Measurements from ENCODE around the gene HNF4A. TPM values are rescaled to one million over a fixed set of nuclear protein-coding genes. Genes with fewer than 3 reads are reported as not detected.

Gene HNF4A
- total RNA-seq, 5 donors from 2014 or later (not counting 1 experiment from before 2014, with no cell fraction given), result 0.16 to 0.35 (median 0.32) TPM; not detected in 2

- Histone ChIP-seq H3K36me3 (ENCODE audit: control insufficient read depth in 2 of 2, extremely low read depth in 1 of 2, insufficient read depth in 1 of 2, low read length in 1 of 2) (peaks cover 2 to 10% of the 10 kb centered on the region in 2 donors), H3K4me1 (ENCODE audit: control insufficient read depth in 1 of 2, extremely low read depth in 1 of 2, insufficient read depth in 2 of 2, low read length in 2 of 2) (peaks cover 7 to 24% of the 10 kb centered on the region in 2 experiments), H3K9me3 (no peaks in the 10 kb centered on the region), H3K4me3 (ENCODE audit: control insufficient read depth in 1 of 2, extremely low read depth in 1 of 2, low read length in 1 of 2) (peak within 1 kb of the TSS; percentile 80 to 95), H3K27ac (ENCODE audit: low read length) (peak within 1 kb of the TSS; percentile 96), H3K27me3 (replicated peaks in 1 of 2; ENCODE audit: control insufficient read depth in 2 of 2, extremely low read depth in 1 of 2, insufficient read depth in 2 of 2, low read length in 1 of 2) (no peaks in the 10 kb centered on the region)
- ChIA-PET POLR2A (interaction anchor here in 1 of 2 donors (0.9 kb wide), 1 partner anchor 134 kb away, joined by 3 read pairs; no protein-coding TSS in a partner anchor), CTCF (interaction anchor here (0.6 to 1.5 kb wide), 4 partner anchors 12 to 260 kb away, joined by 3 to 9 read pairs (median 4); no protein-coding TSS in a partner anchor)
- H3K27ac Mint-ChIP-seq, result peak within 1 kb of the TSS; percentile 94 to 95
- WGBS (ENCODE audit: insufficient coverage), result 4% methylated on average over 54 of the region's 55 CpGs
- H3K9me3 Mint-ChIP-seq, result no peaks in the 10 kb centered on the region
- H3K4me3 Mint-ChIP-seq, result peak within 1 kb of the TSS; percentile 91 to 92 (median 91)
- ATAC-seq (replicated peaks in 1 of 4) (peak; percentile 98 to 99 (median 98)), DNase-seq (peak; percentile 73 to 94 (median 85))
- H3K4me1 Mint-ChIP-seq, result peaks cover 27 to 34% (median 29%) of the 10 kb centered on the region in 3 donors
- no peaks in the 10 kb centered on the region for H3K27me3 Mint-ChIP-seq
- H3K36me3 Mint-ChIP-seq, result peaks cover 8% of the 10 kb centered on the region
These were observed 120.4 kb downstream of the HNF4A start, which contains the start of gene TTPAL for GRCh38 chr20:44475694-44476560. TTPAL (plus strand) TSS chr20:44475874; CDS start chr20:44480000, 4,126 bp downstream.

DNA sequence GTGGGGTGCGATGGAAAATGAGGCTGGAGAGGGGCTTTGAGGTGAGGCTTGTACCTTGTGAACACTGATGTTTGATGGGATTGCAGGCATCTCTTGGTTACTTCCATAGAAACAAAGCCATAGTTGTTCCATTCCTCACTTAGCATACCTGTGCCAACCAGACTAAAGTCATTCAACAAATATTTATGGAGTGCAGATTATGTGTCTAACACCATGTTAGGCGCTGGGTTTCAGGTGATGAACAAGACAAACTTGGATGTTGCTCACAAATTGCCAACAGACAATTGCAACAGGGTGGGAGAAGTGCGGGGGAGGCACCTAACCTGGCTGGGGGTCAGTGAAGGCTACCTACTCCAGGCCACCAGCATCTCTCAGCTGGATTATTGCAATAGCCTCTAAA is 121.7 kb downstream of the HNF4A start:
- Histone ChIP-seq H3K27ac (ENCODE audit: low read length) (peak overlapping the region; percentile 96), H3K27me3 (replicated peaks in 1 of 2; ENCODE audit: control insufficient read depth in 2 of 2, extremely low read depth in 1 of 2, insufficient read depth in 2 of 2, low read length in 1 of 2) (no peaks in the 10 kb centered on the region), H3K36me3 (ENCODE audit: control insufficient read depth in 2 of 2, extremely low read depth in 1 of 2, insufficient read depth in 1 of 2, low read length in 1 of 2) (peaks cover 7 to 21% of the 10 kb centered on the region in 2 donors), H3K9me3 (no peaks in the 10 kb centered on the region), H3K4me3 (ENCODE audit: control insufficient read depth in 1 of 2, extremely low read depth in 1 of 2, low read length in 1 of 2) (no peak overlapping the region), H3K4me1 (ENCODE audit: control insufficient read depth in 1 of 2, extremely low read depth in 1 of 2, insufficient read depth in 2 of 2, low read length in 2 of 2) (peaks cover 7 to 24% of the 10 kb centered on the region in 2 experiments)
- ChIA-PET POLR2A (interaction anchor here in 1 of 2 donors (0.8 kb wide), 1 partner anchor 43 kb away, joined by 3 read pairs; no protein-coding TSS in a partner anchor), CTCF (no interaction called here)
- Mint-ChIP-seq H3K4me3 (peak overlapping the region; percentile 91 to 92 (median 91)), H3K36me3 (peaks cover 18% of the 10 kb centered on the region), H3K4me1 (peaks cover 29 to 34% (median 29%) of the 10 kb centered on the region in 3 donors), H3K27me3 (no peaks in the 10 kb centered on the region), H3K27ac (peak overlapping the region; percentile 94 to 95), H3K9me3 (no peaks in the 10 kb centered on the region)
- WGBS (ENCODE audit: insufficient coverage), result 100% methylated on average over 1 of the region's 3 CpGs
- DNase-seq (no peak), ATAC-seq (replicated peaks in 1 of 4) (no peak)

DNA sequence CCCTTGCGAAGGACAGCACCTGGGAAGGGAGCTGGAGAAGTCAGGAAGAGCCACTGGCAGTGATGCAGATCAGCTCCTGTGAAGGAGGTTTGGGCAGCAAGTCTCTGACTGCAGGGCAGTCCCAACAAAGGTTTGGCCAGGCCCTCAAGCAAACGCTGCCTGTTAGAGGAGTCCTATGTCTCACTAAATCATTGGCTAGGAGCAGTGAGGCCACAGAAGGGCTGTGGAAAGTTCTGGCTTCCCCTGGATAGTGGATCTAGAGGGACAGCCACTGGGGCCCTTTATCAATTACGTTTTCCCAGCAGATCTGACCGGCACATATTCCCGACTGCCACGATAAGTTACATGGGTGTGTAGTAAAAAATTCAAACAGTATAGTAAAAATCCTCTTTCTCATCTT is 122.7 kb downstream of the HNF4A start:
- no peaks in the 10 kb centered on the region for H3K9me3 Mint-ChIP-seq
- H3K27me3 Mint-ChIP-seq, result no peaks in the 10 kb centered on the region
- no peaks in the 10 kb centered on the region for H3K9me3 ChIP-seq
- CTCF ChIA-PET, result no interaction called here
- H3K4me1 Mint-ChIP-seq, result peaks cover 29 to 34% (median 29%) of the 10 kb centered on the region in 3 donors
- ATAC-seq (replicated peaks in 1 of 4) (no peak), DNase-seq (no peak)
- WGBS (ENCODE audit: insufficient coverage), result 100% methylated on average over 1 of the region's 6 CpGs
- no peak overlapping the region for H3K27ac ChIP-seq (ENCODE audit: low read length)
- H3K4me3 ChIP-seq (ENCODE audit: control insufficient read depth in 1 of 2, extremely low read depth in 1 of 2, low read length in 1 of 2), result no peak overlapping the region
- peaks cover 7 to 24% of the 10 kb centered on the region in 2 experiments for H3K4me1 ChIP-seq (ENCODE audit: control insufficient read depth in 1 of 2, extremely low read depth in 1 of 2, insufficient read depth in 2 of 2, low read length in 2 of 2)
- H3K36me3 Mint-ChIP-seq, result peaks cover 25% of the 10 kb centered on the region
- no peaks in the 10 kb centered on the region for H3K27me3 ChIP-seq (replicated peaks in 1 of 2; ENCODE audit: control insufficient read depth in 2 of 2, extremely low read depth in 1 of 2, insufficient read depth in 2 of 2, low read length in 1 of 2)
- POLR2A ChIA-PET, result interaction anchor here in 1 of 2 donors (0.8 kb wide), 1 partner anchor 42 kb away, joined by 3 read pairs; no protein-coding TSS in a partner anchor
- H3K36me3 ChIP-seq (ENCODE audit: control insufficient read depth in 2 of 2, extremely low read depth in 1 of 2, insufficient read depth in 1 of 2, low read length in 1 of 2), result peaks cover 9 to 24% of the 10 kb centered on the region in 2 donors
- peak overlapping the region in 1 of 2 donors; percentile 66 for H3K27ac Mint-ChIP-seq
- no peak overlapping the region for H3K4me3 Mint-ChIP-seq

DNA sequence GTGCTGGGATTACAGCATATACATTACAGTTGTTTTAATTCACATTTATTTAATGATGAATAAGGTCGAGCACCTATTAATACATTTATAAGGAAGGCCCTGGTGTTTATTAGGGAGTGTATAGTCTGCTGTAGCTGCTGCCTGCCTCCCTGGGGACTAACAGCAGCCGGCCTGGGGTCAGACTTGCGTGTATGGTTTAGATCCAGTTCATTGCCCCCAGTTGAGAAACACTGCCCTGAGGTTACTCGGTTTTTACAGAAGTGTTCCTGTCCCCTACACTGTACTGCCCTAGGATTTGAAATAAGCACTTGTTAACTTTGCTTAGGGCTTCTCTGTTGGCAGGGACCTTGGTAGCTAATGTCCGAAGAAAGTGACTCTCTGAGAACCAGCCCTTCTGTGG is 124.1 kb downstream of the HNF4A start:
- H3K4me1 ChIP-seq (ENCODE audit: control insufficient read depth in 1 of 2, extremely low read depth in 1 of 2, insufficient read depth in 2 of 2, low read length in 2 of 2), result peaks cover 7 to 24% of the 10 kb centered on the region in 2 experiments
- H3K4me3 ChIP-seq (ENCODE audit: control insufficient read depth in 1 of 2, extremely low read depth in 1 of 2, low read length in 1 of 2), result no peak overlapping the region
- CTCF ChIA-PET, result no interaction called here
- peaks cover 29 to 34% (median 29%) of the 10 kb centered on the region in 3 donors for H3K4me1 Mint-ChIP-seq
- POLR2A ChIA-PET, result interaction anchor here (0.5 to 0.7 kb wide), 3 partner anchors 39 to 550 kb away, joined by 3 to 6 read pairs (median 3); no protein-coding TSS in a partner anchor
- no peaks in the 10 kb centered on the region for H3K9me3 ChIP-seq
- H3K27ac ChIP-seq (ENCODE audit: low read length), result no peak overlapping the region
- H3K27me3 Mint-ChIP-seq, result no peaks in the 10 kb centered on the region
- no peak for DNase-seq
- H3K4me3 Mint-ChIP-seq, result no peak overlapping the region
- H3K27ac Mint-ChIP-seq, result no peak overlapping the region
- no peaks in the 10 kb centered on the region for H3K27me3 ChIP-seq (replicated peaks in 1 of 2; ENCODE audit: control insufficient read depth in 2 of 2, extremely low read depth in 1 of 2, insufficient read depth in 2 of 2, low read length in 1 of 2)
- WGBS (ENCODE audit: insufficient coverage), result 87% methylated on average over 4 of the region's 5 CpGs
- H3K36me3 Mint-ChIP-seq, result peaks cover 36% of the 10 kb centered on the region
- H3K9me3 Mint-ChIP-seq, result no peaks in the 10 kb centered on the region
- H3K36me3 ChIP-seq (ENCODE audit: control insufficient read depth in 2 of 2, extremely low read depth in 1 of 2, insufficient read depth in 1 of 2, low read length in 1 of 2), result peaks cover 9 to 38% of the 10 kb centered on the region in 2 donors
- no peak for ATAC-seq (replicated peaks in 1 of 4)

GRCh38 chr20:44480097-44480496 is 124.6 kb downstream of the HNF4A start:
- 96% methylated on average over 14 of the region's 18 CpGs for WGBS (ENCODE audit: insufficient coverage)
- no peaks in the 10 kb centered on the region for H3K9me3 Mint-ChIP-seq
- Histone ChIP-seq H3K36me3 (ENCODE audit: control insufficient read depth in 2 of 2, extremely low read depth in 1 of 2, insufficient read depth in 1 of 2, low read length in 1 of 2) (peaks cover 11 to 41% of the 10 kb centered on the region in 2 donors), H3K27ac (ENCODE audit: low read length) (no peak overlapping the region), H3K27me3 (replicated peaks in 1 of 2; ENCODE audit: control insufficient read depth in 2 of 2, extremely low read depth in 1 of 2, insufficient read depth in 2 of 2, low read length in 1 of 2) (no peaks in the 10 kb centered on the region), H3K9me3 (no peaks in the 10 kb centered on the region), H3K4me3 (ENCODE audit: control insufficient read depth in 1 of 2, extremely low read depth in 1 of 2, low read length in 1 of 2) (no peak overlapping the region), H3K4me1 (ENCODE audit: control insufficient read depth in 1 of 2, extremely low read depth in 1 of 2, insufficient read depth in 2 of 2, low read length in 2 of 2) (peaks cover 7 to 20% of the 10 kb centered on the region in 2 experiments)
- no peak overlapping the region for H3K27ac Mint-ChIP-seq
- CTCF ChIA-PET, result no interaction called here
- H3K36me3 Mint-ChIP-seq, result peaks cover 38% of the 10 kb centered on the region
- H3K4me3 Mint-ChIP-seq, result no peak overlapping the region
- POLR2A ChIA-PET, result interaction anchor here in 1 of 2 donors (0.6 kb wide), 1 partner anchor 51 kb away, joined by 3 read pairs; no protein-coding TSS in a partner anchor
- no peak for ATAC-seq (replicated peaks in 1 of 4)
- DNase-seq, result no peak
- peaks cover 24 to 30% (median 27%) of the 10 kb centered on the region in 3 donors for H3K4me1 Mint-ChIP-seq
- no peaks in the 10 kb centered on the region for H3K27me3 Mint-ChIP-seq

DNA sequence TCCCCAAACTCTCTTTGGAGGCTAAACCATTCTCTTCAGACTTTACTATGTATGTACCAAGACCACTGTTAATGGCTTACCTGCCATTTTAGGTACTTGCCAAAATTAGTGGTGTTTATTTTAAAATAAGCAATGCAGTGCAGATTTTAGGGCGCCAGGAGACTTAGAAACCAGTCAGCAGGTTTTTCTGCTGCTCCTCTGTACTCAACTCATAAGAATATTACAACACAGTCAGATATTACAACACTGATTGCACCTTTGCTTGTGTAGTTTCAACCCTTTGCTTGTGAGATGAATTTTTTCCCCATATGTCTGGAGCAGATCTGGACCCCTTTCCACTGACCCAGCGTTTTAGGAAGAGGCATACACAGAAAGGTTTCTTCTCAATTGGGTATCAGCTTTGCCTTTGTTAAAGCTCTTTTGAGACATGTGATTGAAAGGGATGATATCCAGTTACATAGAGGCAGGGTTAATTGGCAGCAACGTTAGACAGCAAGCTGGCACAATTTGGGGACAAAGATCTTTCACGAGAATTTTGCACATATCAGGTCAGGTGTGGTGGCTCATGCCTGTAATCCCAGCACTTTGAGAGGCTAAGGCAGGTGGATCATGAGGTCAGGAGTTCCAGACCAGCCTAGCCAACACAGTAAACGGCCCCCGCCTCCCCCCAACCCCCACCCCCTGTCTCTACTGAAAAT is 126.4 kb downstream of the HNF4A start:
- no peak overlapping the region for H3K4me3 Mint-ChIP-seq
- Histone ChIP-seq H3K27me3 (replicated peaks in 1 of 2; ENCODE audit: control insufficient read depth in 2 of 2, extremely low read depth in 1 of 2, insufficient read depth in 2 of 2, low read length in 1 of 2) (no peaks in the 10 kb centered on the region), H3K4me3 (ENCODE audit: control insufficient read depth in 1 of 2, extremely low read depth in 1 of 2, low read length in 1 of 2) (no peak overlapping the region), H3K4me1 (ENCODE audit: control insufficient read depth in 1 of 2, extremely low read depth in 1 of 2, insufficient read depth in 2 of 2, low read length in 2 of 2) (peaks cover 0 to 4% of the 10 kb centered on the region in 2 experiments), H3K9me3 (no peaks in the 10 kb centered on the region), H3K27ac (ENCODE audit: low read length) (no peak overlapping the region), H3K36me3 (ENCODE audit: control insufficient read depth in 2 of 2, extremely low read depth in 1 of 2, insufficient read depth in 1 of 2, low read length in 1 of 2) (peaks cover 17 to 53% of the 10 kb centered on the region in 2 donors)
- H3K9me3 Mint-ChIP-seq, result no peaks in the 10 kb centered on the region
- POLR2A ChIA-PET, result no interaction called here
- peaks cover 47% of the 10 kb centered on the region for H3K36me3 Mint-ChIP-seq
- H3K27ac Mint-ChIP-seq, result peak overlapping the region in 1 of 2 donors; percentile 25
- CTCF ChIA-PET, result no interaction called here
- H3K27me3 Mint-ChIP-seq, result no peaks in the 10 kb centered on the region
- no CpG with 5 or more reads among the region's 6 CpGs for WGBS (ENCODE audit: insufficient coverage)
- DNase-seq (no peak), ATAC-seq (replicated peaks in 1 of 4) (no peak)
- peaks cover 10 to 12% (median 11%) of the 10 kb centered on the region in 3 donors for H3K4me1 Mint-ChIP-seq
